CD4-positive, alpha-beta T cell (primary cell): ENCODE measurements around the gene LETM1. TPM values are rescaled to one million over a fixed set of nuclear protein-coding genes. Genes with fewer than 3 reads are reported as not detected.

Experiments used
- ATAC-seq: fragments of 200-7000 bp; cut with Tn5 transposase; one replicate; pipeline ENCODE4 v1.10.0; 2022; ENCODE audit warnings: mild to moderate bottlenecking; ENCODE audit not compliant: poor library complexity
- CTCF ChIA-PET: fragments of 350-600 bp; sonication (Branson Sonifier 250); formaldehyde crosslinking; loops from one replicate; lab custom pipeline; 2021; ENCODE audit warnings: antibody characterized with exemption, inconsistent platforms; lab: Charles Lee
- POLR2A ChIA-PET: fragments of 350-600 bp; sonication (Branson Sonifier 250); formaldehyde crosslinking; loops from one replicate; lab custom pipeline; 2021; ENCODE audit warnings: antibody characterized with exemption, inconsistent platforms; lab: Charles Lee
- DNase-seq, 14 experiments: peaks; one replicate each; pipeline ENCODE4 v3.0.0-alpha.2; 2013 to 2020; ENCODE audit warnings: mixed read lengths in 2 of 14
- H3K27ac ChIP-seq, 2 donors: one replicate each; pipeline versions ENCODE4 v1.5.1 to v1.7.0; 2013; ENCODE audit warnings: low read length in 2 of 2, low read depth in 1 of 2, mild to moderate bottlenecking in 1 of 2
- H3K27me3 ChIP-seq, 2 experiments: 1 replicate in 1 of 2; 2 replicates in 1 of 2; pipeline versions ENCODE4 v1.6.1 to v1.7.0; 2013; ENCODE audit warnings: low read length in 2 of 2, control low read depth in 1 of 2, mild to moderate bottlenecking in 1 of 2, moderate library complexity in 1 of 2; ENCODE audit not compliant: insufficient read depth in 2 of 2, control insufficient read depth in 1 of 2
- H3K36me3 ChIP-seq: one replicate; pipeline ENCODE4 v1.6.1; 2013; ENCODE audit warnings: low read length, control low read depth; ENCODE audit not compliant: insufficient read depth
- H3K4me1 ChIP-seq: one replicate; pipeline ENCODE4 v1.6.1; 2013; ENCODE audit warnings: low read length, control low read depth; ENCODE audit not compliant: insufficient read depth
- H3K4me3 ChIP-seq: one replicate; pipeline ENCODE4 v1.5.1; 2013; ENCODE audit warnings: mild to moderate bottlenecking, low read length, moderate library complexity
- H3K9me3 ChIP-seq, 2 experiments: 1 replicate in 1 of 2; 2 replicates in 1 of 2; pipeline versions ENCODE4 v1.6.1 to v1.7.0; 2013; ENCODE audit warnings: low read length in 2 of 2, mild to moderate bottlenecking in 2 of 2, control low read depth in 1 of 2, moderate library complexity in 1 of 2; ENCODE audit not compliant: control insufficient read depth in 1 of 2, insufficient read depth in 1 of 2
- H3K27ac Mint-ChIP-seq: one replicate; pipeline ENCODE4 v1.8.0; 2020; ENCODE audit warnings: mixed read lengths
- H3K27me3 Mint-ChIP-seq: one replicate; pipeline ENCODE4 v1.8.0; 2021; ENCODE audit warnings: mixed read lengths
- H3K36me3 Mint-ChIP-seq: one replicate; pipeline ENCODE4 v1.8.0; 2021; ENCODE audit warnings: low read depth, mixed read lengths
- H3K4me1 Mint-ChIP-seq: one replicate; pipeline ENCODE4 v1.8.0; 2021; ENCODE audit warnings: low read depth, mixed read lengths
- H3K4me3 Mint-ChIP-seq: one replicate; pipeline ENCODE4 v1.8.0; 2020; ENCODE audit warnings: mild to moderate bottlenecking, mixed read lengths
- H3K9me3 Mint-ChIP-seq: one replicate; pipeline ENCODE4 v1.8.0; 2020; ENCODE audit warnings: mixed read lengths
- intact Hi-C, 2 experiments: fragments of 100-400 bp; cut with DNase I in 1 of 2; cut with micrococcal nuclease in 1 of 2; formaldehyde crosslinking; loops; one replicate each; pipeline versions ENCODE4 v1.15.1 to v1.9.0; 2023 to 2025; cut with DNase I, micrococcal nuclease
- total RNA-seq, 174 experiments: library from RNA in 2 of 174; stranded (reverse) in 2 of 174; gene quantifications; one replicate each; pipeline ENCODE4 v1.2.3 and lab custom pipeline; 2021 to 2026
- TF ChIP-seq, protein P1 (sequence below): fragments of 200-600 bp; IDR thresholded peaks from one replicate; pipeline ENCODE4 v1.8.0; 2022; ENCODE audit warnings: antibody characterized with exemption, mild to moderate bottlenecking

Gene LETM1
- total RNA-seq, 2 experiments from 2014 or later: 21.2 to 25.2 TPM

DNA sequence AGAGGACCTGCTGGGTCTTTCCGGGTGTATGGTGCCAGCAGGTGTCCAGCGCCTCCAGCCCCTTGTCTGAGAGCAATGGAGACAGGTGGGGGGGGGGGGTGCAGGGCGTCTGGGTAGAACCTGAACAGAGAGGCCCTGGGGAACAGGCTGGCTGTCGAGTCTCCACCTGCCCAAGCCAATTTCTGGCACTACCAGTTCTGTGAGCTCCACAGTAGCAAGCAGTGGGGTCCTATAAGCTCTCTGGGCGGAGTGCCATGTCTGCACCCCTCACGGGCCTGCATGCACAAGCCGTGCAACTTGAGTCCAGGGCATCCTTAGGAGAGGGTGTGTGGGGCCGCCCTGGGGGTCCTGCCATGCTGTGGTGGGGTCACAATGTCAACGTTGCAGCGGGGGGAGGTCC is 72.9 kb downstream of the LETM1 start:
- H3K4me1 Mint-ChIP-seq: no peaks in the 10 kb centered on the region

DNA sequence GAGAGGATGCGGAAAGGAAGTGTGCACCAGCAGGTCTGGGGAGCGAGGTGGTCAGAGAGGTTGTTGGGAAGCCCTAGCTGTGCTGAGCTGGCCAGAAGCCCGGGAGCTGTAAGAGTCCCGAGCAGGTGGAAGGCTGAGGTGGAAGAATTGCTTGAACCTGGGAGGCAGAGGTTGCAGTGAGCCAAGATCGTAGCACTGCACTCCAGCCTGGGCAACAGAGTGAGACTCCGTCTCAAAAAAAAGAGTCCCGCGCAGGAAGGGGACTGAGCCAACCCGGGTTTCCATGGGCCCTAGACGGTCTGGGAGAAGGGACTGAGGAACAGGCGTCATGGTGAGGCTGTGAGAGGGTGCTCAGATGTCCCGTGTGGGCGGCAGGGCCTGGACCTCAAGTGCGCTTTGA is 75.5 kb downstream of the LETM1 start:
- Mint-ChIP-seq H3K4me3 (no peak overlapping the region), H3K36me3 (no peaks in the 10 kb centered on the region), H3K27ac (no peak overlapping the region), H3K9me3 (no peaks in the 10 kb centered on the region), H3K27me3 (no peaks in the 10 kb centered on the region), H3K4me1 (no peaks in the 10 kb centered on the region)
- H3K27me3 ChIP-seq: no peaks in the 10 kb centered on the region
- H3K27ac ChIP-seq: no peak overlapping the region
- POLR2A ChIA-PET: no interaction called here
- no peaks in the 10 kb centered on the region for H3K4me1 ChIP-seq
- H3K9me3 ChIP-seq: no peaks in the 10 kb centered on the region
- CTCF ChIA-PET: no interaction called here
- intact Hi-C loops: no loop called here
- DNase-seq (no peak), ATAC-seq (no peak)
- TF ChIP-seq, protein P1, sequence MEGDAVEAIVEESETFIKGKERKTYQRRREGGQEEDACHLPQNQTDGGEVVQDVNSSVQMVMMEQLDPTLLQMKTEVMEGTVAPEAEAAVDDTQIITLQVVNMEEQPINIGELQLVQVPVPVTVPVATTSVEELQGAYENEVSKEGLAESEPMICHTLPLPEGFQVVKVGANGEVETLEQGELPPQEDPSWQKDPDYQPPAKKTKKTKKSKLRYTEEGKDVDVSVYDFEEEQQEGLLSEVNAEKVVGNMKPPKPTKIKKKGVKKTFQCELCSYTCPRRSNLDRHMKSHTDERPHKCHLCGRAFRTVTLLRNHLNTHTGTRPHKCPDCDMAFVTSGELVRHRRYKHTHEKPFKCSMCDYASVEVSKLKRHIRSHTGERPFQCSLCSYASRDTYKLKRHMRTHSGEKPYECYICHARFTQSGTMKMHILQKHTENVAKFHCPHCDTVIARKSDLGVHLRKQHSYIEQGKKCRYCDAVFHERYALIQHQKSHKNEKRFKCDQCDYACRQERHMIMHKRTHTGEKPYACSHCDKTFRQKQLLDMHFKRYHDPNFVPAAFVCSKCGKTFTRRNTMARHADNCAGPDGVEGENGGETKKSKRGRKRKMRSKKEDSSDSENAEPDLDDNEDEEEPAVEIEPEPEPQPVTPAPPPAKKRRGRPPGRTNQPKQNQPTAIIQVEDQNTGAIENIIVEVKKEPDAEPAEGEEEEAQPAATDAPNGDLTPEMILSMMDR: no peak
- no peak overlapping the region for H3K4me3 ChIP-seq
- no peaks in the 10 kb centered on the region for H3K36me3 ChIP-seq

More for the DNA sequence above, 72.9 kb downstream of the LETM1 start:
- no peaks in the 10 kb centered on the region for H3K27me3 ChIP-seq
- ChIA-PET POLR2A (no interaction called here), CTCF (no interaction called here)
- Mint-ChIP-seq H3K36me3 (no peaks in the 10 kb centered on the region), H3K27me3 (no peaks in the 10 kb centered on the region), H3K4me3 (no peak overlapping the region), H3K9me3 (no peaks in the 10 kb centered on the region), H3K27ac (no peak overlapping the region)
- intact Hi-C loops: no loop called here
- DNase-seq (no peak), ATAC-seq (no peak)
- no peaks in the 10 kb centered on the region for H3K9me3 ChIP-seq
- TF ChIP-seq, protein P1: no peak
- no peak overlapping the region for H3K27ac ChIP-seq
- no peak overlapping the region for H3K4me3 ChIP-seq
- H3K36me3 ChIP-seq: no peaks in the 10 kb centered on the region
- no peaks in the 10 kb centered on the region for H3K4me1 ChIP-seq

DNA sequence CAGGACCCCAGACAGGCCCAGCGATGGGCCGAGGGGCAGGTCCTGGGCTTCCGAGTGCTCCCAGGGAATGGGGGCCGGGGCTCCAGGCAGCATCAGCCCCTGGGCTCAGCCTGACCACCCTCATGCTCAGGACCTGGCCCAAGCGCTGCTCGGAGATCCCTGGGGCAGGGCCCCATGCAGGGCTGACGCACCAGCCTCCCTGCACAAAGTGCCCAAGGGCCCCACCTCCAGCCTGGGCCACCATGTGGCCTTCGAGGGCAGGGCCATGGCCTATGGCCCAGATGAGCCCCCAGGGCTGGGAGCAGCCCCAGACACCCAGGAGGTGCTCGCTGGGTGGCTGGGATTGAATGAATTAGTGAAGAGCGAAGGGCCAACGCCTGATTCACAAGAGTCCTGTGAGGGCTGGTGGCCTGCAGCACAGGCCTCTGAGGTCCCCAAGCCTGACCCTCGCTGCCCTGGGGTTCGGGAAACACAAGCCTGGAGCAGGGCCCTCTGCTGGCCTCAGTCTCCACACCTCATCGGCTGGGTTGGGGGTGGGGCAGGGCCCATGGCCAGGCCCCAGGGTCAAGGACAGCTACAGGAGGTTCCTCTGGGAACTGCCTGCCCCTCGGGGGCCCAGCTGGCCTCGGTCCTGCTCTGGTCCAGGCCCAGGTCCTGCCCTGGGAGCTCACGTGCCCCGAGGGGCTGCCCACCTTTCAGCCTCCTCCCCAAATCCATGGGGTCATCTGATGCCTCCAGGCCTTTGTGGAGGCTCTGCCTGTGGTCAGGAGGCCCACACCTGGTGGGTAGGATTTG is 76.2 kb downstream of the LETM1 start:
- Mint-ChIP-seq H3K9me3 (no peaks in the 10 kb centered on the region), H3K4me1 (no peaks in the 10 kb centered on the region), H3K27ac (no peak overlapping the region), H3K27me3 (no peaks in the 10 kb centered on the region), H3K4me3 (no peak overlapping the region), H3K36me3 (no peaks in the 10 kb centered on the region)
- H3K36me3 ChIP-seq: no peaks in the 10 kb centered on the region
- intact Hi-C loops: no loop called here
- TF ChIP-seq, protein P1: no peak
- H3K27me3 ChIP-seq: no peaks in the 10 kb centered on the region
- H3K9me3 ChIP-seq: no peaks in the 10 kb centered on the region
- H3K4me3 ChIP-seq: no peak overlapping the region
- ATAC-seq (no peak), DNase-seq (no peak)
- no peak overlapping the region for H3K27ac ChIP-seq
- ChIA-PET POLR2A (no interaction called here), CTCF (no interaction called here)
- H3K4me1 ChIP-seq: no peaks in the 10 kb centered on the region
